Karpas-422 (cell line): Measurements from ENCODE around the gene STX11. TPM values are rescaled to one million over a fixed set of nuclear protein-coding genes. Genes with fewer than 3 reads are reported as not detected.

Experiments used
- DNase-seq: peaks from one replicate; pipeline ENCODE4 v3.0.0-alpha.2; 2015
- H2AFZ ChIP-seq: fragments of 200-600 bp; sonication (generic); 2 replicates; pipeline ENCODE4 v1.6.1; 2014; ENCODE audit warnings: antibody characterized with exemption, low read length, mixed read lengths
- H3K27ac ChIP-seq: fragments of 200-600 bp; sonication (generic); 2 replicates; pipeline ENCODE4 v1.5.1; 2014; ENCODE audit warnings: mild to moderate bottlenecking, low read length, moderate library complexity
- H3K27me3 ChIP-seq: fragments of 200-600 bp; sonication (generic); 2 replicates; pipeline ENCODE4 v1.6.1; 2014; ENCODE audit warnings: low read length, mixed read lengths
- H3K36me3 ChIP-seq: fragments of 200-600 bp; sonication (generic); 2 replicates; pipeline ENCODE4 v1.6.1; 2014; ENCODE audit warnings: low read length, mixed read lengths; ENCODE audit not compliant: insufficient read depth
- H3K4me1 ChIP-seq: fragments of 200-600 bp; sonication (generic); 2 replicates; pipeline ENCODE4 v1.6.1; 2014; ENCODE audit warnings: mild to moderate bottlenecking, low read length, mixed read lengths
- H3K4me2 ChIP-seq: fragments of 200-600 bp; sonication (generic); 2 replicates; pipeline ENCODE4 v1.6.1; 2014; ENCODE audit warnings: low read length, low read depth, mild to moderate bottlenecking; ENCODE audit not compliant: poor library complexity, severe bottlenecking
- H3K4me3 ChIP-seq: fragments of 200-600 bp; sonication (generic); 2 replicates; pipeline ENCODE4 v1.5.1; 2014; ENCODE audit warnings: mild to moderate bottlenecking, antibody characterized with exemption, low read length, mixed read lengths
- H3K79me2 ChIP-seq: fragments of 200-600 bp; sonication (generic); 2 replicates; pipeline ENCODE4 v1.6.1; 2014; ENCODE audit warnings: mild to moderate bottlenecking, low read length, mixed read lengths
- H3K9ac ChIP-seq: fragments of 200-600 bp; sonication (generic); 2 replicates; pipeline ENCODE4 v1.6.0; 2014; ENCODE audit warnings: low read length
- H3K9me2 ChIP-seq: fragments of 200-600 bp; sonication (generic), shearing (Covaris generic); replicated peaks from 2 replicates; pipeline ENCODE4 v1.6.0; 2014; ENCODE audit warnings: mild to moderate bottlenecking, low read length, moderate library complexity; ENCODE audit not compliant: insufficient read depth
- H3K9me3 ChIP-seq: fragments of 300-700, 200-600 bp; sonication (generic); 2 replicates; pipeline ENCODE4 v1.6.1; 2014; ENCODE audit warnings: low read length, mixed read lengths
- H4K20me1 ChIP-seq: fragments of 200-600 bp; sonication (generic); 2 replicates; pipeline ENCODE4 v1.6.1; 2014; ENCODE audit warnings: mild to moderate bottlenecking, antibody characterized with exemption, low read length, low read depth; ENCODE audit not compliant: insufficient read depth
- total RNA-seq: library from RNA; depleted of rRNA; stranded (reverse); fragments of >200 nt; shearing (Covaris generic); gene quantifications from 2 replicates; pipeline ENCODE4 v1.2.3, GENCODE V29; 2014; ENCODE audit warnings: low replicate concordance

Gene STX11
- total RNA-seq, 1 experiment from 2014 or later: not detected

DNA sequence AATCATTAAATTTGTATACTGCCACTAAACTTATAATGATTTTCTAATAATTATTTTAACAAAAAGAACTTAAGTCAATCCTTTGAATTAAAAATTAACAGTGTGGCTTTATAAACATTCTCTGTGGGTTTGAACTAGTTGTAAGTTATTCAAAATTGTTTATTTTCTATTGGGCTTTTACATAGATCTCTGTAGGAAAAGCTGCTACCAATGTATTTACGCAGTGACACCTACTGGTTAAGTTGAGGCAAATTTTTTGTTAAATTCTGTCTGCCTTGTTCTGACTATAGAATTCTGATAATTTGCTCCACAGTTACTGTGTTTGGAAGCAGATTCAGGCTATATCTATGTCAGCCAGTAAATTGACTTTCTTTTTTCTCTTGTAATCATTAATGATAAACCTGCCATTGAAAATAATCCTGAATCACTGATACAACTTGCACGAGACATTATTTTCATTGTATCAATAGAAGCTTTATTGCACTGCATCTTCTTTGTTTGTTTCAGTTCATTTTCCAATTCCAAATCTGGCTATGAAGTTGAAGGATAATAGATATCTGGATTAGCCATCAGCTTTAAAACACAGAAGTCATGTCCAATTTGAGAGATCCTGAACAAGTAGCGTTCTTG is 68.9 kb downstream of the STX11 start:
- Histone ChIP-seq H4K20me1 (no peaks in the 10 kb centered on the region), H3K4me3 (no peak overlapping the region), H3K9me2 (no peaks in the 10 kb centered on the region), H3K27me3 (no peaks in the 10 kb centered on the region), H3K36me3 (no peaks in the 10 kb centered on the region), H3K79me2 (no peaks in the 10 kb centered on the region), H3K4me1 (peaks cover 16% of the 10 kb centered on the region), H3K27ac (no peak overlapping the region), H2AFZ (no peak overlapping the region), H3K9ac (no peak overlapping the region), H3K9me3 (no peaks in the 10 kb centered on the region), H3K4me2 (no peak overlapping the region)
- peak; percentile 80 for DNase-seq

DNA sequence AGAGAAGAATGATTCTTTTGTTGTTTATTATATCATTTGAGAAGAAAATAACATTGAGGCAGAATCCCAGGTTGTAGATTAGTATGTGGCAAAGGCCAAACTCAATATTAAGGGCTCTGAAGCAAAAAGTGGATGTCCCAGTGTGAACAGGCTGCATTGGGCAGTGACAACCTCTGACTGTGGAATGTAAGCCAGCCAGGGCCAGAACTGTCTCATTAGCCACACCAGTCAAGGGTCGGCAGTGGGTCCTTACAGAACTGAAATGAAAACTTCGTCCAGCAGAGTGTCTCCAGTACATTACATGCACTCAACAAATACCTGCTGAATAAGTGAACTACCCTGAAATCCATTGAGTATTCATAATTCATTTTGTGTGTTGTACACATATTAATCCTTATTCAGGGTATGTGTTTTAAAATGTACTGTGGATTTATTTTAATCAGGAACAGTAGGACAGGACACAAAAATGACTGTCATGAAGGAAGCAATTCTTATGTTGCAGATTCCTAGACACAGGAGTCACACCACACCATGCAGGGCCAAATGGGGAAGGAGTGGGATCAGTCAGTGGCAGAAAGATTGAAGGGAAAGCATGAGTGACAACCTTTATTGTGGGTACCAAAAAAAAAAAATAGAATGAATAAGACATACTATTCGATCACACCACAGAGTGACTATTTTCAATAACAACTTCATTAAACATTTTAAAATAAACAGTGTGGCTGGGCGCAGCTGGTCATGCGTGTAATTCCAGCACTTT is 69.9 kb downstream of the STX11 start:
- no peaks in the 10 kb centered on the region for H3K79me2 ChIP-seq
- H2AFZ ChIP-seq: no peak overlapping the region
- H3K27ac ChIP-seq: no peak overlapping the region
- H4K20me1 ChIP-seq: no peaks in the 10 kb centered on the region
- H3K9me3 ChIP-seq: no peaks in the 10 kb centered on the region
- no peaks in the 10 kb centered on the region for H3K27me3 ChIP-seq
- no peak for DNase-seq
- H3K4me1 ChIP-seq: peaks cover 15% of the 10 kb centered on the region
- H3K36me3 ChIP-seq: no peaks in the 10 kb centered on the region
- H3K9ac ChIP-seq: no peak overlapping the region
- H3K4me3 ChIP-seq: no peak overlapping the region
- no peaks in the 10 kb centered on the region for H3K9me2 ChIP-seq
- no peak overlapping the region for H3K4me2 ChIP-seq

DNA sequence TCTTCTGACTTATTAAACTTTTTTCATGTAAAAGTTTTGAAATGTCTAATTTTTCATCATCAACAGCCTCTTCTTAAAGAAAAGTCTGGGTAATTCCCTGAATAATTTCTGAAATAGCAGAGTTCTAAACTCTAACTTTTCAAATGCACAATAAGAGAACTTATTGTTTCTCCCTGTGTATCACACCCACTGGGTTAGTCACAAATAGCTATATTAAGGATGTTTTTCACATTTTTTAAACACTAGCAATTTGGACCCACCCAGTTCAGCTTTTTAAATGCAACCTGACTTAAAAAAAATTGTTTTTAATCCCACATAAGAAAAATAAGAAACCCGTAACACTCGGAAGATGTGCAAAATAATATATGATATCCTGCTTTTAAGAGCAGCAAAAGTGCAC is 73.4 kb downstream of the STX11 start:
- H3K27me3 ChIP-seq: no peaks in the 10 kb centered on the region
- no peak overlapping the region for H3K9ac ChIP-seq
- H3K27ac ChIP-seq: no peak overlapping the region
- no peaks in the 10 kb centered on the region for H3K79me2 ChIP-seq
- H3K4me2 ChIP-seq: no peak overlapping the region
- DNase-seq: no peak
- H3K4me1 ChIP-seq: no peaks in the 10 kb centered on the region; the same call in 1 of the 2 replicates
- no peak overlapping the region for H3K4me3 ChIP-seq
- no peaks in the 10 kb centered on the region for H4K20me1 ChIP-seq
- no peak overlapping the region for H2AFZ ChIP-seq
- no peaks in the 10 kb centered on the region for H3K9me3 ChIP-seq
- no peaks in the 10 kb centered on the region for H3K36me3 ChIP-seq
- H3K9me2 ChIP-seq: no peaks in the 10 kb centered on the region

DNA sequence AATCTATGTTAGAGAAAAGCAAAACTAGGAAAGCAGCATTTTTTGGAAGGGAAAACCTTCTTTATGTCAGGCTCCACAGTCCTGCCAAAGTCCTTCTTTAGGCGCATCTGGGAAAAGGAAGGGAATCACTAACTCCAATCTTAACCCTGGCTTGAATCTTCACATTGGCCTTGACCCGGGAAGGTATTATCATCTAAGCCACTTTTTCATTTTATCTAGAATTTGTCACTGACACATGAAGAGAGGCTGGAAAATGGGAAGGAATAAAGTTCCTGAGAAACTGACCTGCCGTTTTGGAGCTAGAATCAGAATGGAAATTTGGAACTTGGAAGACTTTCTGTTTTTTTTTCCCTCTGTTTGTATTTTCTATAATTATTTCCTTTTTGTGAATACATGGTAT is 81.4 kb downstream of the STX11 start:
- Histone ChIP-seq H3K27ac (no peak overlapping the region), H3K9me2 (no peaks in the 10 kb centered on the region), H3K4me1 (no peaks in the 10 kb centered on the region), H3K9ac (no peak overlapping the region), H3K9me3 (no peaks in the 10 kb centered on the region), H3K79me2 (no peaks in the 10 kb centered on the region), H3K4me2 (no peak overlapping the region), H3K4me3 (no peak overlapping the region), H2AFZ (no peak overlapping the region), H4K20me1 (no peaks in the 10 kb centered on the region), H3K27me3 (no peaks in the 10 kb centered on the region), H3K36me3 (no peaks in the 10 kb centered on the region)
- no peak for DNase-seq

DNA sequence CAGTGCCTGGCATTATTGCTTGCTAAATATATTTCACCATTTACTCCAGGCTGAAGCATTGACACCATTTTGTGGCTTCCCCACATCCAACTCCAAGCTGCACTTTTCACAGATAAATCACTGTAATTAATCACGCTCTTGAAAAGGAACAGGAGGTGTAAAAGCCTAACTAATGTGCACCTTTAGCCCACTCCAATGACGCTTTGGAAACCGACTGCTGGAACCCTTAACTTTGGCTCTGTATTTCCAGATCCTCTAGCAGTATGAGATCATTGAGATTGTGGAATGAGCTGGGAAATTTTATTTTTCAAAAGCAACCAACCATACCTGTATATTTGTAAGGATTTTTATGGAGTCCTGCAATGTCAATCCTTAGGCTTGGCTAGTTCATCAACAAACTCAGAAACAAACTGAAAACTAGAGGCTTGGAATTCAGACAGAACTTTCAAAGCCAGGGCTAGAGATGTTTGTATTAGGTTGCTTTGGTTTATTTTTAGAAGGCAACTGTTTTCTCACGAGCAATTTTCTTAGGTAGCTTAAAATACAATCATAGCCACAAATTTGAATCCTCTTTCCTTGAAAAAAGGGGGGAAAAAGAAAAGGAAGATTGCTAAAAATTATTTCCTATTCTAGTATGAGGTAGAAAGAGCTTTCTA is 82.0 kb downstream of the STX11 start:
- Histone ChIP-seq H2AFZ (no peak overlapping the region), H3K9me3 (no peaks in the 10 kb centered on the region), H3K4me1 (no peaks in the 10 kb centered on the region), H3K9ac (no peak overlapping the region), H3K4me2 (no peak overlapping the region), H3K36me3 (no peaks in the 10 kb centered on the region), H3K27ac (no peak overlapping the region), H3K27me3 (no peaks in the 10 kb centered on the region), H3K4me3 (no peak overlapping the region), H3K9me2 (no peaks in the 10 kb centered on the region), H3K79me2 (no peaks in the 10 kb centered on the region), H4K20me1 (no peaks in the 10 kb centered on the region)
- no peak for DNase-seq

DNA sequence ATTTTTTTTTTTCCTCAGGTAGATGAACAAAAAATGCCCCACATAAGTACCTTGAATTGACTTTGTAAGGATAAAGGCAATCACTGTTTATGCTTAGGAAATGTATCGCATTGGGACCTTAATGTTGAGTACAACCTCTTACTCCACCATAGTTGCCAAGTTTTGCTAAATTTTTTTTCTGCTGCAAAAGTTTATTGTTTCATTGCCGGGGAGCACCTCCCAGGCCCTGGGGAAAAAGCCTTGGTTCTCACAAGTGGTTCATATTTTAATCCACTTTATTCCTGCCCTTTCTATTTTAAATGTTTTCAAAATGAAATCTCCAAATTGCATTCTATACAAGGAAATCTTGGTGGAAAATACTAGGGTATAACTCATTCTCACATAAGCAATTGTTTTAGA is 82.5 kb downstream of the STX11 start:
- H3K4me3 ChIP-seq: no peak overlapping the region

DNA sequence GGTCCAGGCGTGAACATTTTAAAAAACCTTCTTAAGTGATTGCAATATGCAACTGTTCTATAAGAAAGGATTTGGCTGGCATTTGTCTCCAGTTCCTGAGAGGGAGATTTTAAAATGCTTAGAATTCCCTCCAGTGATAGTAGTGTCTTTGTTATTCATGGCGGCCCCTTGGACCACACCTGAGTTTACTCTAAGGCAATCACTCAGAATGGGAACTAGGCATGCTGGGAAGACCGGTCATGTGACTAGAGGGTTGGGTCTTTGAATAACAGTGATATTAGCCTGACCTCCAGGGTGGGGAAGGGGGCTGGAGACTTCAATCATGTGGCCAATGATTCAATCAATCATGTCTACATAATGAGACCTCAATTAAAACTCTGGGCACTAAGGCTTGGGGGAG is 84.1 kb downstream of the STX11 start:
- Histone ChIP-seq H2AFZ (no peak overlapping the region), H3K4me3 (no peak overlapping the region), H3K36me3 (no peaks in the 10 kb centered on the region), H3K27me3 (no peaks in the 10 kb centered on the region), H3K9me2 (no peaks in the 10 kb centered on the region), H3K4me1 (no peaks in the 10 kb centered on the region), H3K9ac (no peak overlapping the region), H4K20me1 (no peaks in the 10 kb centered on the region), H3K9me3 (no peaks in the 10 kb centered on the region), H3K79me2 (no peaks in the 10 kb centered on the region), H3K4me2 (no peak overlapping the region), H3K27ac (no peak overlapping the region)
- DNase-seq: no peak

More for the DNA sequence above, 82.5 kb downstream of the STX11 start:
- no peaks in the 10 kb centered on the region for H3K9me3 ChIP-seq
- H4K20me1 ChIP-seq: no peaks in the 10 kb centered on the region
- no peaks in the 10 kb centered on the region for H3K79me2 ChIP-seq
- no peak overlapping the region for H3K9ac ChIP-seq
- no peak overlapping the region for H3K27ac ChIP-seq
- H3K36me3 ChIP-seq: no peaks in the 10 kb centered on the region
- no peaks in the 10 kb centered on the region for H3K9me2 ChIP-seq
- H3K4me2 ChIP-seq: no peak overlapping the region
- no peak overlapping the region for H2AFZ ChIP-seq
- no peak for DNase-seq
- no peaks in the 10 kb centered on the region for H3K4me1 ChIP-seq
- H3K27me3 ChIP-seq: no peaks in the 10 kb centered on the region

DNA sequence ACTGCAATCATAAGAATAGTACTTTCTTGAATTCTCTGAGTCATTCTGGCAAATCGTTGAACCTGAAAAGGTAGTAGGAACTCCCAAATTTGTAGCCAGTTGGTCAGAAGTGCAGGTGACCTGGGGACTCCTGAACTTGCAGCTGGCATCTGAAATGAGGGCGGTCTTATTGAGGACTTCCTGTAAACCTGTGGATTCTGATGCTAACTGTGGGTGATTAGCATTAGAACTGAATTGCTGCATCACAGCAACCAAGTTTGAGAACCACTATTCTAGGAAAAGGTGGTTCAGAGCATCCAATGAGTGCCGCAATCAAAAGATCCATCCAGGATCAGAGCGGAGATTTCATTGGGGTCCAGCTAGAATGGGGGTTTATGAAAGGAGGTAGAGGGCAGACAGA is 84.6 kb downstream of the STX11 start:
- DNase-seq: no peak
- Histone ChIP-seq H3K27me3 (no peaks in the 10 kb centered on the region), H3K9me3 (no peaks in the 10 kb centered on the region), H3K4me1 (no peaks in the 10 kb centered on the region), H3K9me2 (no peaks in the 10 kb centered on the region), H3K4me2 (no peak overlapping the region), H2AFZ (no peak overlapping the region), H3K27ac (no peak overlapping the region), H3K9ac (no peak overlapping the region), H3K36me3 (no peaks in the 10 kb centered on the region), H3K4me3 (no peak overlapping the region), H3K79me2 (no peaks in the 10 kb centered on the region), H4K20me1 (no peaks in the 10 kb centered on the region)
